Keratinocyte (primary cell): Measurements from ENCODE around the gene RPL13A. TPM values are rescaled to one million over a fixed set of nuclear protein-coding genes. Genes with fewer than 3 reads are reported as not detected.
A peak's percentile ranks its signal among the peaks of the same experiment; 100 is the strongest.

Experiments
- DNase-seq: peaks from one replicate; pipeline ENCODE4 v3.0.0-alpha.2; 2011; ENCODE audit warnings: low read depth, missing footprints, low spot score
- FAIRE-seq: peaks from 2 replicates; lab custom pipeline; 2011; peaks lifted over from hg19 to GRCh38; lab: Jason Lieb, UNC
- H2AFZ ChIP-seq: 2 replicates; pipeline ENCODE4 v1.6.0; 2012; ENCODE audit warnings: low read length, control low read depth, inconsistent platforms; ENCODE audit not compliant: control insufficient read depth
- H3K27ac ChIP-seq: 2 replicates; pipeline ENCODE4 v1.5.1; 2011; ENCODE audit warnings: low read length; ENCODE audit not compliant: control insufficient read depth, insufficient read depth
- H3K27me3 ChIP-seq: 3 replicates; pipeline ENCODE4 v1.6.0; 2011; ENCODE audit warnings: low read length; ENCODE audit not compliant: control insufficient read depth, insufficient read depth; ENCODE audit errors: extremely low read depth
- H3K36me3 ChIP-seq, 2 experiments: 2 replicates in 1 of 2; 3 replicates in 1 of 2; pipeline ENCODE4 v1.5.1; 2011; ENCODE audit warnings: low read length in 2 of 2, mild to moderate bottlenecking in 1 of 2; ENCODE audit not compliant: control insufficient read depth in 2 of 2, insufficient read depth in 2 of 2; ENCODE audit errors: extremely low read depth in 1 of 2
- H3K4me1 ChIP-seq: 3 replicates; pipeline ENCODE4 v1.5.1; 2011; ENCODE audit warnings: low read length; ENCODE audit not compliant: control insufficient read depth, insufficient read depth; ENCODE audit errors: extremely low read depth
- H3K4me2 ChIP-seq: 3 replicates; pipeline ENCODE4 v1.6.0; 2011; ENCODE audit warnings: low read depth, low read length; ENCODE audit not compliant: control insufficient read depth, insufficient read depth; ENCODE audit errors: extremely low read depth
- H3K4me3 ChIP-seq, 3 experiments: fragments of 200-600 bp in 1 of 3; sonication (generic) in 1 of 3; 2 replicates in 2 of 3; 3 replicates in 1 of 3; pipeline ENCODE4 v1.5.1; 2011 to 2016; ENCODE audit warnings: low read length in 3 of 3, mild to moderate bottlenecking in 3 of 3, control low read depth in 2 of 3, inconsistent platforms in 1 of 3, low read depth in 1 of 3, mixed read lengths in 1 of 3, mixed run types in 1 of 3, moderate library complexity in 1 of 3; ENCODE audit not compliant: control insufficient read depth in 2 of 3, insufficient read depth in 2 of 3; ENCODE audit errors: extremely low read depth in 1 of 3
- H3K79me2 ChIP-seq: 2 replicates; pipeline ENCODE4 v1.6.0; 2012; ENCODE audit warnings: low read length; ENCODE audit not compliant: control insufficient read depth, insufficient read depth
- H3K9ac ChIP-seq: 3 replicates; pipeline ENCODE4 v1.6.0; 2011; ENCODE audit warnings: low read length; ENCODE audit not compliant: control insufficient read depth, insufficient read depth; ENCODE audit errors: extremely low read depth
- H3K9me1 ChIP-seq: 3 replicates; pipeline ENCODE4 v1.6.0; 2011; ENCODE audit warnings: low read length; ENCODE audit not compliant: control insufficient read depth, insufficient read depth; ENCODE audit errors: extremely low read depth
- H3K9me3 ChIP-seq: 2 replicates; pipeline ENCODE4 v1.5.1; 2012; ENCODE audit warnings: low read depth, low read length; ENCODE audit not compliant: control insufficient read depth
- H4K20me1 ChIP-seq: 3 replicates; pipeline ENCODE4 v1.6.0; 2011; ENCODE audit warnings: low read length; ENCODE audit not compliant: control insufficient read depth, insufficient read depth; ENCODE audit errors: extremely low read depth
- CTCF ChIP-seq, 3 experiments: IDR thresholded peaks in 1 of 3; conservative IDR thresholded peaks in 1 of 3; optimal IDR thresholded peaks in 1 of 3; 2 replicates in 2 of 3; 3 replicates in 1 of 3; pipeline versions ENCODE3 to v1.5.1; 2011; ENCODE audit warnings: low read length in 3 of 3, mild to moderate bottlenecking in 3 of 3, moderate library complexity in 2 of 3, control low read depth in 1 of 3, inconsistent platforms in 1 of 3; ENCODE audit not compliant: insufficient read depth in 2 of 3; ENCODE audit errors: extremely low read depth in 1 of 3
- EZH2 ChIP-seq: IDR thresholded peaks from one replicate; pipeline ENCODE4 v1.6.1; 2012; ENCODE audit warnings: inconsistent platforms, mild to moderate bottlenecking, low read length, moderate library complexity
- dilution Hi-C: fragments of 300-500 bp; cut with MboI; formaldehyde crosslinking; loops from one replicate; pipeline ENCODE4 v1.7.0; 2020; ENCODE audit warnings: low sequenced_read_pairs; ENCODE audit not compliant: extremely low pct_ligation_motif_present
- polyA plus RNA-seq, 5 experiments: library from polyadenylated mRNA; depleted of rRNA in 3 of 5; stranded (reverse) in 3 of 5; stranded (forward) in 1 of 5; unstranded in 1 of 5; fragments of >200 nt; gene quantifications; 1 replicate in 1 of 5; 2 replicates in 3 of 5; 3 replicates in 1 of 5; pipeline versions ENCODE4 v1.2.1 to v1.2.3, GENCODE V29; 2011 to 2012; ENCODE audit warnings: missing spikeins in 2 of 5, low read depth in 1 of 5, low replicate concordance in 1 of 5

The RPL13A gene
- polyA plus RNA-seq, 1 donor (not counting 4 experiments of a cell fraction or from before 2014, with no cell fraction given): 3,383 TPM

GRCh38 chr19:49498475-49498874, 11.1 kb downstream of the RPL13A start:
- peaks cover 21% of the 10 kb centered on the region for H3K4me1 ChIP-seq
- H2AFZ ChIP-seq: no peak overlapping the region
- no peak overlapping the region for H3K4me3 ChIP-seq
- H3K79me2 ChIP-seq: peaks cover 29% of the 10 kb centered on the region
- peaks cover 25 to 34% of the 10 kb centered on the region in 2 experiments for H3K36me3 ChIP-seq
- H3K9me3 ChIP-seq: no peaks in the 10 kb centered on the region
- DNase-seq (no peak), FAIRE-seq (no peak)
- no peak overlapping the region for H3K27ac ChIP-seq
- no peaks in the 10 kb centered on the region for H3K27me3 ChIP-seq
- TF ChIP-seq EZH2 (no peak), CTCF (optimal IDR thresholded peaks at IDR 0.05 in 1 of 3, IDR thresholded peaks at IDR 0.05 in 1 of 3, conservative IDR thresholded peaks at IDR 0.05 in 1 of 3; ENCODE audit: extremely low read depth in 1 of 3, insufficient read depth in 2 of 3, low read length in 3 of 3) (no peak)
- H3K4me2 ChIP-seq: peak overlapping the region; percentile 97
- peak overlapping the region; percentile 99 for H3K9ac ChIP-seq
- H3K9me1 ChIP-seq: peaks cover 4% of the 10 kb centered on the region
- dilution Hi-C loops: no loop called here
- peaks cover 19% of the 10 kb centered on the region for H4K20me1 ChIP-seq

GRCh38 chr19:49499030-49499670, 11.7 kb downstream of the RPL13A start:
- peak overlapping the region; percentile 8 for H3K9ac ChIP-seq
- H3K27ac ChIP-seq: no peak overlapping the region
- H3K27me3 ChIP-seq: no peaks in the 10 kb centered on the region
- peaks cover 21% of the 10 kb centered on the region for H3K4me1 ChIP-seq
- peaks cover 19% of the 10 kb centered on the region for H4K20me1 ChIP-seq
- peaks cover 29% of the 10 kb centered on the region for H3K79me2 ChIP-seq
- no peak overlapping the region for H3K4me2 ChIP-seq
- no peak for DNase-seq
- H3K9me3 ChIP-seq: no peaks in the 10 kb centered on the region
- peaks cover 4% of the 10 kb centered on the region for H3K9me1 ChIP-seq
- FAIRE-seq: no peak
- no peak overlapping the region for H3K4me3 ChIP-seq
- TF ChIP-seq EZH2: no peak
- no peak for TF ChIP-seq CTCF (optimal IDR thresholded peaks at IDR 0.05 in 1 of 3, IDR thresholded peaks at IDR 0.05 in 1 of 3, conservative IDR thresholded peaks at IDR 0.05 in 1 of 3; ENCODE audit: extremely low read depth in 1 of 3, insufficient read depth in 2 of 3, low read length in 3 of 3)
- peaks cover 25 to 34% of the 10 kb centered on the region in 2 experiments for H3K36me3 ChIP-seq
- dilution Hi-C loops: no loop called here
- H2AFZ ChIP-seq: no peak overlapping the region
